ENCODE results near the gene TMEM237. TPM values are rescaled to one million over a fixed set of nuclear protein-coding genes. Genes with fewer than 3 reads are reported as not detected.

The TMEM237 gene, protein sequence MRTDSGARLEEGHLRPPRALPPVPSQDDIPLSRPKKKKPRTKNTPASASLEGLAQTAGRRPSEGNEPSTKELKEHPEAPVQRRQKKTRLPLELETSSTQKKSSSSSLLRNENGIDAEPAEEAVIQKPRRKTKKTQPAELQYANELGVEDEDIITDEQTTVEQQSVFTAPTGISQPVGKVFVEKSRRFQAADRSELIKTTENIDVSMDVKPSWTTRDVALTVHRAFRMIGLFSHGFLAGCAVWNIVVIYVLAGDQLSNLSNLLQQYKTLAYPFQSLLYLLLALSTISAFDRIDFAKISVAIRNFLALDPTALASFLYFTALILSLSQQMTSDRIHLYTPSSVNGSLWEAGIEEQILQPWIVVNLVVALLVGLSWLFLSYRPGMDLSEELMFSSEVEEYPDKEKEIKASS
- total RNA-seq = 63.2 TPM

DNA sequence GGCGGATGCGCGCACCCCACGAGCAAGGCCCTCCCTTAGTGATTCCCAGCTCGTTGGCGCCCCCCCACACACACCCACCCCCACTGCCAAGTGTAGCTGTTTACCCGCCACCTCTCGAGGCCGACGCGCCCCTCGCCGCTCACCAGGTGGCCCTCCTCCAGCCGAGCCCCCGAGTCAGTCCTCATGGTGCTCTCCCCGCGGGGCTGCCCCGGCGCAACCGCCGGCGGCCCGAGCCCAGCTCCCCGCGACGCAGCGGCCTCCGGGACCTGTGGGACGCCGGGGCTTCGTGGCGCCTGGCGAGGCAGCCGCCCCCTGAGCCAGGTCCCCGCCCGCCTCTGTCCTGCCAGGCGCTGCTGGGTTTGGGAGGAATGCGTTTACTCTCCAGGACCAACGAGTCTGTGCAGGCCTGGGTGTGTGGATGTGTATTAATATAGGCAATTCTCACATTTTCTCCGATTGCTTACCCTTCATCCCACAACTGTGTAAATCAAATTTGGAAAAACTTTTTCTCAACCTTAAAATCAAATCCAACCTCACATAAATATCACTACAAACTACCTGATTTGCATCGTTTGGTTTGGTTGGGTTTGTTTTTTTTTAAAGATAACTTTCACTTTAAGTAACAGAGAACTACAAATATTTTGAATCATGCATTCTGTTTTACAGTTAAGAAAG is at the start of gene TMEM237:
TSS of gene TMEM237 (minus strand) at position 288 of the 675 bp plus-strand sequence. CDS start at position 185, 103 bp downstream.

Other genes with a start within 250 kb of the TMEM237 start
- 87.7 TPM for gene TRAK2, start 192.0 kb downstream of the TMEM237 start, total RNA-seq
- gene STRADB, start 191.8 kb downstream of the TMEM237 start, total RNA-seq = 95.5 TPM
- 156 TPM for gene MPP4, start 55.1 kb upstream of the TMEM237 start, total RNA-seq
- gene ALS2, start 137.4 kb upstream of the TMEM237 start, total RNA-seq = 46.9 TPM
- 1.7 TPM for gene CDK15, start 163.0 kb upstream of the TMEM237 start, total RNA-seq